Hepatocyte (in vitro differentiated cells): ENCODE results near the gene TOR1B. TPM values are rescaled to one million over a fixed set of nuclear protein-coding genes. Genes with fewer than 3 reads are reported as not detected.
A peak's percentile ranks its signal among the peaks of the same experiment; 100 is the strongest.
"Not testable (repeated sequence)": the region's sequence is repeated elsewhere in the genome, so short reads cannot be mapped to it uniquely, and the experiment has no call there.

Experiments used
- DNase-seq: peaks from one replicate; pipeline ENCODE4 v3.0.0-alpha.2; 2016; ENCODE audit warnings: low spot score
- H2AFZ ChIP-seq: fragments of 200-600 bp; sonication (generic); 2 replicates; pipeline ENCODE4 v1.6.0; 2016; ENCODE audit warnings: antibody characterized with exemption, mild to moderate bottlenecking
- H3K27ac ChIP-seq: fragments of 200-600 bp; sonication (generic); 2 replicates; pipeline ENCODE4 v1.5.1; 2016; ENCODE audit warnings: mild to moderate bottlenecking
- H3K27me3 ChIP-seq: fragments of 200-600 bp; sonication (generic); 2 replicates; pipeline ENCODE4 v1.6.1; 2016
- H3K36me3 ChIP-seq: fragments of 200-600 bp; sonication (generic); replicated peaks from 2 replicates; pipeline ENCODE4 v1.5.1; 2016; ENCODE audit warnings: low read depth; ENCODE audit not compliant: insufficient read depth
- H3K4me1 ChIP-seq: fragments of 200-600 bp; sonication (generic); 2 replicates; pipeline ENCODE4 v1.5.1; 2016; ENCODE audit warnings: mild to moderate bottlenecking, moderate library complexity; ENCODE audit not compliant: insufficient read depth
- H3K4me2 ChIP-seq: fragments of 200-600 bp; sonication (generic); 2 replicates; pipeline ENCODE4 v1.6.0; 2016
- H3K4me3 ChIP-seq: fragments of 200-600 bp; sonication (generic); 2 replicates; pipeline ENCODE4 v1.5.1; 2016; ENCODE audit warnings: mild to moderate bottlenecking
- H3K79me2 ChIP-seq: fragments of 200-600 bp; sonication (generic); 2 replicates; pipeline ENCODE4 v1.6.0; 2017; ENCODE audit warnings: mild to moderate bottlenecking
- H3K9me2 ChIP-seq: fragments of 200-600 bp; sonication (generic); replicated peaks from 2 replicates; pipeline ENCODE4 v1.6.0; 2017; ENCODE audit warnings: mild to moderate bottlenecking; ENCODE audit not compliant: insufficient read depth
- H3K9me3 ChIP-seq: fragments of 200-600 bp; sonication (generic); 2 replicates; pipeline ENCODE4 v1.5.1; 2016; ENCODE audit warnings: low read depth, mild to moderate bottlenecking
- H4K20me1 ChIP-seq: fragments of 200-600 bp; sonication (generic); 2 replicates; pipeline ENCODE4 v1.6.0; 2016; ENCODE audit warnings: mild to moderate bottlenecking; ENCODE audit not compliant: insufficient read depth, poor library complexity, severe bottlenecking
- CTCF ChIP-seq: fragments of 200-600 bp; sonication (generic); IDR thresholded peaks from 2 replicates; pipeline ENCODE4 v1.5.1; 2016; ENCODE audit warnings: antibody characterized with exemption, mild to moderate bottlenecking; ENCODE audit not compliant: poor library complexity
- EZH2 ChIP-seq: fragments of 200-600 bp; sonication (generic); IDR thresholded peaks from 2 replicates; pipeline ENCODE4 v1.6.1; 2016; ENCODE audit warnings: antibody characterized with exemption, mild to moderate bottlenecking, borderline replicate concordance
- EZH2phosphoT487 ChIP-seq: fragments of 200-600 bp; sonication (generic); IDR thresholded peaks from one replicate; pipeline ENCODE4 v1.6.1; 2018; ENCODE audit warnings: antibody characterized with exemption, mild to moderate bottlenecking, low read depth, moderate library complexity; ENCODE audit not compliant: unreplicated experiment, severe bottlenecking
- WGBS: methylation state at CpG from one replicate; pipeline ENCODE4 v1.1.6; 2016; ENCODE audit warnings: low lambda C conversion rate; ENCODE audit errors: missing lambda C conversion rate; 5-methylcytosine and 5-hydroxymethylcytosine counted together
- polyA plus RNA-seq: library from polyadenylated mRNA; unstranded; fragments of >200 nt; fragmentation: Nextera tagmentation; extraction: Ambion mirVana; gene quantifications from 2 replicates; pipeline ENCODE4 v1.2.1, GENCODE V29; 2016
- total RNA-seq: library from RNA; depleted of rRNA; stranded (reverse); fragments of >200 nt; gene quantifications from 2 replicates; pipeline ENCODE4 v1.2.3, GENCODE V29; 2014

TOR1B gene
- total and polyA plus RNA-seq, 2 experiments from 2014 or later, result 11.5 to 28.1 TPM

GRCh38 chr9:129773262-129774048, 29.5 kb upstream of the TOR1B start:
- H3K4me3 ChIP-seq, result no peak overlapping the region
- H4K20me1 ChIP-seq, result no peaks in the 10 kb centered on the region
- H3K79me2 ChIP-seq, result no peaks in the 10 kb centered on the region
- DNase-seq, result no peak
- no peaks in the 10 kb centered on the region for H3K36me3 ChIP-seq
- peaks cover 15% of the 10 kb centered on the region for H3K4me1 ChIP-seq
- H3K9me3 ChIP-seq, result no peaks in the 10 kb centered on the region
- TF ChIP-seq EZH2, result no peak
- TF ChIP-seq CTCF, result no peak
- no peak for TF ChIP-seq EZH2phosphoT487
- no peak overlapping the region for H2AFZ ChIP-seq
- no peak overlapping the region for H3K27ac ChIP-seq
- no peaks in the 10 kb centered on the region for H3K9me2 ChIP-seq
- 66% methylated on average over 10 of the region's 10 CpGs for WGBS
- H3K4me2 ChIP-seq, result no peak overlapping the region
- H3K27me3 ChIP-seq, result no peaks in the 10 kb centered on the region

- H2AFZ ChIP-seq, result no peak overlapping the region
- H3K9me2 ChIP-seq, result no peaks in the 10 kb centered on the region
- no peaks in the 10 kb centered on the region for H3K27me3 ChIP-seq
- no peaks in the 10 kb centered on the region for H3K36me3 ChIP-seq
- H3K27ac ChIP-seq, result no peak overlapping the region
- 78% methylated on average over 20 of the region's 20 CpGs for WGBS
- no peak overlapping the region for H3K4me3 ChIP-seq
- TF ChIP-seq EZH2phosphoT487 (no peak), EZH2 (no peak), CTCF (no peak)
- no peak overlapping the region for H3K4me2 ChIP-seq
- no peaks in the 10 kb centered on the region for H3K79me2 ChIP-seq
- H3K4me1 ChIP-seq, result peaks cover 15% of the 10 kb centered on the region
- H4K20me1 ChIP-seq, result no peaks in the 10 kb centered on the region
- no peaks in the 10 kb centered on the region for H3K9me3 ChIP-seq
- no peak for DNase-seq
Observed at GRCh38 chr9:129774791-129775447, 28.1 kb upstream of the TOR1B start.

GRCh38 chr9:129775448-129775798, 27.6 kb upstream of the TOR1B start:
- no peak overlapping the region for H3K27ac ChIP-seq
- no peaks in the 10 kb centered on the region for H3K9me3 ChIP-seq
- no peaks in the 10 kb centered on the region for H3K36me3 ChIP-seq
- no peaks in the 10 kb centered on the region for H3K79me2 ChIP-seq
- H3K27me3 ChIP-seq, result no peaks in the 10 kb centered on the region
- H3K4me2 ChIP-seq, result no peak overlapping the region
- WGBS, result 81% methylated on average over 2 of the region's 2 CpGs
- H3K4me1 ChIP-seq, result peaks cover 15% of the 10 kb centered on the region
- no peak overlapping the region for H3K4me3 ChIP-seq
- H2AFZ ChIP-seq, result no peak overlapping the region
- no peaks in the 10 kb centered on the region for H3K9me2 ChIP-seq
- DNase-seq, result no peak
- TF ChIP-seq EZH2 (no peak), CTCF (no peak), EZH2phosphoT487 (no peak)
- no peaks in the 10 kb centered on the region for H4K20me1 ChIP-seq

GRCh38 chr9:129776096-129776495, 26.9 kb upstream of the TOR1B start:
- H3K9me2 ChIP-seq, DNase-seq, H3K27me3 ChIP-seq, H3K36me3 ChIP-seq, H3K79me2 ChIP-seq, H4K20me1 ChIP-seq, H3K4me3 ChIP-seq, H2AFZ ChIP-seq, H3K9me3 ChIP-seq: not testable (repeated sequence)
- peak overlapping the region; percentile 90 for H3K27ac ChIP-seq
- H3K4me1 ChIP-seq, result peaks cover 15% of the 10 kb centered on the region
- 96% methylated on average over 4 of the region's 4 CpGs for WGBS
- peak overlapping the region; percentile 58 for H3K4me2 ChIP-seq
